Endothelial cell of umbilical vein (primary cell): Measurements from ENCODE around the gene POGK. TPM values are rescaled to one million over a fixed set of nuclear protein-coding genes. Genes with fewer than 3 reads are reported as not detected.

Experiments used
- BruUV-seq: library from RNA; stranded (reverse); fragments of 400-500 nt; replicated peaks from 2 replicates; lab custom pipeline; 2021; lab: Mats Ljungman, UMichigan
- CTCF ChIA-PET: fragments of 300-600, 350-600 bp; sonication (Branson Sonifier 250); formaldehyde crosslinking; loops from one replicate; lab custom pipeline; 2021; ENCODE audit warnings: antibody characterized with exemption, inconsistent platforms; lab: Charles Lee
- POLR2A ChIA-PET: fragments of 300-600, 350-600 bp; sonication (Branson Sonifier 250); formaldehyde crosslinking; loops from one replicate; lab custom pipeline; 2021; ENCODE audit warnings: antibody characterized with exemption, inconsistent platforms; lab: Charles Lee
- DNase-seq: peaks from one replicate; pipeline ENCODE4 v3.0.0-alpha.2; 2011; ENCODE audit warnings: low read depth, low spot score
- FAIRE-seq: peaks from 2 replicates; lab custom pipeline; 2011; peaks lifted over from hg19 to GRCh38; lab: Jason Lieb, UNC
- H2AFZ ChIP-seq: 2 replicates; pipeline ENCODE4 v1.6.0; 2012; ENCODE audit warnings: low read depth, low read length, control low read depth, inconsistent platforms
- H3K27ac ChIP-seq: 2 replicates; pipeline ENCODE4 v1.5.1; 2011; ENCODE audit warnings: low read depth, mild to moderate bottlenecking, control low read depth, low read length, moderate library complexity; ENCODE audit not compliant: insufficient read depth
- H3K27me3 ChIP-seq, 2 experiments: 2 replicates each; pipeline versions ENCODE4 v1.6.0 to v1.6.1; 2011; ENCODE audit warnings: low read length in 2 of 2, mixed read lengths in 1 of 2; ENCODE audit not compliant: control insufficient read depth in 2 of 2, insufficient read depth in 2 of 2
- H3K36me3 ChIP-seq, 2 experiments: 2 replicates in 1 of 2; 3 replicates in 1 of 2; pipeline ENCODE4 v1.5.1; 2011; ENCODE audit warnings: low read length in 2 of 2, mild to moderate bottlenecking in 1 of 2, moderate library complexity in 1 of 2; ENCODE audit not compliant: control insufficient read depth in 2 of 2, insufficient read depth in 2 of 2; ENCODE audit errors: extremely low read depth in 1 of 2
- H3K4me1 ChIP-seq: 3 replicates; pipeline ENCODE4 v1.5.1; 2011; ENCODE audit warnings: mild to moderate bottlenecking, low read length; ENCODE audit not compliant: control insufficient read depth, insufficient read depth; ENCODE audit errors: extremely low read depth
- H3K4me2 ChIP-seq: 2 replicates; pipeline ENCODE4 v1.6.1; 2011; ENCODE audit warnings: low read length, control low read depth, mixed read lengths; ENCODE audit not compliant: insufficient read depth
- H3K4me3 ChIP-seq, 3 experiments: fragments of 200-600 bp in 1 of 3; sonication (generic), shearing (Covaris generic) in 1 of 3; replicated peaks in 1 of 3; 2 replicates each; pipeline ENCODE4 v1.5.1; 2011 to 2016; ENCODE audit warnings: control low read depth in 3 of 3, low read length in 3 of 3, mild to moderate bottlenecking in 2 of 3, inconsistent platforms in 1 of 3, low read depth in 1 of 3, moderate library complexity in 1 of 3; ENCODE audit not compliant: insufficient read depth in 1 of 3
- H3K79me2 ChIP-seq: 2 replicates; pipeline ENCODE4 v1.6.0; 2012; ENCODE audit warnings: low read length, inconsistent platforms; ENCODE audit not compliant: control insufficient read depth, insufficient read depth
- H3K9ac ChIP-seq: replicated peaks from 2 replicates; pipeline ENCODE3; 2011; ENCODE audit warnings: low read length, control low read depth; ENCODE audit not compliant: insufficient read depth; ENCODE audit errors: extremely low read depth
- H3K9me1 ChIP-seq: replicated peaks from 3 replicates; pipeline ENCODE4 v1.6.0; 2011; ENCODE audit warnings: mild to moderate bottlenecking, low read length; ENCODE audit not compliant: control insufficient read depth, insufficient read depth; ENCODE audit errors: extremely low read depth
- H3K9me3 ChIP-seq: replicated peaks from 2 replicates; pipeline ENCODE4 v1.5.1; 2012; ENCODE audit warnings: low read length, inconsistent platforms; ENCODE audit not compliant: control insufficient read depth, insufficient read depth
- H4K20me1 ChIP-seq: replicated peaks from 2 replicates; pipeline ENCODE3; 2011; ENCODE audit warnings: mild to moderate bottlenecking, low read length; ENCODE audit not compliant: control insufficient read depth, insufficient read depth; ENCODE audit errors: extremely low read depth
- CTCF ChIP-seq, 2 donors: IDR thresholded peaks; 1 replicate in 1 of 2; 2 replicates in 1 of 2; pipeline ENCODE4 v1.5.1; 2011; ENCODE audit warnings: low read length in 2 of 2, mild to moderate bottlenecking in 2 of 2, moderate library complexity in 2 of 2, control low read depth in 1 of 2, inconsistent platforms in 1 of 2, low read depth in 1 of 2; ENCODE audit not compliant: insufficient read depth in 1 of 2; ENCODE audit errors: extremely low read depth in 1 of 2
- EZH2 ChIP-seq: IDR thresholded peaks from 2 replicates; pipeline ENCODE4 v1.6.1; 2012; ENCODE audit warnings: borderline replicate concordance, low read depth, mild to moderate bottlenecking, moderate library complexity, low read length, inconsistent platforms; ENCODE audit not compliant: severe bottlenecking
- FOS ChIP-seq: IDR thresholded peaks from 2 replicates; pipeline ENCODE4 v1.6.1; 2011; ENCODE audit warnings: mild to moderate bottlenecking, low read length, moderate library complexity, borderline replicate concordance; ENCODE audit not compliant: insufficient read depth
- GATA2 ChIP-seq: IDR thresholded peaks from 2 replicates; pipeline ENCODE4 v1.7.0; 2011; ENCODE audit warnings: low read depth, mild to moderate bottlenecking, moderate library complexity, mixed read lengths, low read length; ENCODE audit not compliant: insufficient read length, insufficient read depth
- JUN ChIP-seq: IDR thresholded peaks from 2 replicates; pipeline ENCODE4 v1.6.1; 2011; ENCODE audit warnings: borderline replicate concordance, low read depth; ENCODE audit not compliant: insufficient read length, insufficient read depth
- MAX ChIP-seq: IDR thresholded peaks from 2 replicates; pipeline ENCODE4 v1.6.1; 2011; ENCODE audit not compliant: insufficient read depth, insufficient read length
- MYC ChIP-seq: IDR thresholded peaks from one replicate; pipeline ENCODE4 v1.6.1; 2011; ENCODE audit warnings: mild to moderate bottlenecking, low read depth, low read length
- POLR2A ChIP-seq: IDR thresholded peaks from 2 replicates; pipeline ENCODE4 v1.6.1; 2012; ENCODE audit warnings: low read depth, mild to moderate bottlenecking, control low read depth, low read length
- POLR2AphosphoS5 ChIP-seq: IDR thresholded peaks from 2 replicates; pipeline ENCODE4 v1.6.1; 2012; ENCODE audit warnings: low read depth, mild to moderate bottlenecking, control low read depth, low read length, moderate library complexity; ENCODE audit not compliant: insufficient read depth
- dilution Hi-C: fragments of 300-500 bp; cut with MboI; formaldehyde crosslinking; loops from one replicate; pipeline ENCODE4 v1.15.0; 2019; ENCODE audit warnings: low sequenced_read_pairs; ENCODE audit not compliant: extremely low pct_ligation_motif_present
- intact Hi-C: fragments of 100-400 bp; cut with micrococcal nuclease; formaldehyde crosslinking; loops from one replicate; pipeline ENCODE4 v1.10.0; 2022
- polyA plus RNA-seq, 4 experiments: library from polyadenylated mRNA; depleted of rRNA in 3 of 4; stranded (reverse) in 3 of 4; unstranded in 1 of 4; fragments of >200 nt; gene quantifications; 2 replicates each; pipeline versions ENCODE4 v1.2.1 to v1.2.3, GENCODE V29; 2011 to 2012; ENCODE audit warnings: missing spikeins in 1 of 4
- total RNA-seq: library from RNA; stranded (reverse); gene quantifications from 2 replicates; pipeline ENCODE4 v1.2.3, GENCODE V29; 2021

POGK gene
- total and polyA plus RNA-seq, 2 donors (not counting 3 experiments of a cell fraction or from before 2014, with no cell fraction given) = 12.5 to 31.8 TPM

GRCh38 chr1:166796620-166797236, 42.5 kb upstream of the POGK start:
- intact Hi-C loops = no loop called here

More at GRCh38 chr1:166796620-166797236, 42.5 kb upstream of the POGK start:
- H3K27ac ChIP-seq = no peak overlapping the region
- no TSS peak for BruUV-seq
- ChIA-PET POLR2A (no interaction called here), CTCF (no interaction called here)
- no peak overlapping the region for H2AFZ ChIP-seq
- DNase-seq (no peak), FAIRE-seq (no peak)
- H3K9me1 ChIP-seq = no peaks in the 10 kb centered on the region
- H3K4me1 ChIP-seq = no peaks in the 10 kb centered on the region
- no peaks in the 10 kb centered on the region for H3K36me3 ChIP-seq
- H3K79me2 ChIP-seq = no peaks in the 10 kb centered on the region
- no peaks in the 10 kb centered on the region for H3K9me3 ChIP-seq
- H3K27me3 ChIP-seq = no peaks in the 10 kb centered on the region
- dilution Hi-C loops = no loop called here
- no peak overlapping the region for H3K4me3 ChIP-seq
- no peak overlapping the region for H3K4me2 ChIP-seq
- no peak overlapping the region for H3K9ac ChIP-seq
- H4K20me1 ChIP-seq = no peaks in the 10 kb centered on the region
- TF ChIP-seq POLR2AphosphoS5 = no peak
- no peak for TF ChIP-seq JUN
- no peak for TF ChIP-seq POLR2A
- no peak for TF ChIP-seq MYC
- no peak for TF ChIP-seq FOS
- TF ChIP-seq MAX = no peak
- TF ChIP-seq CTCF (IDR thresholded peaks at IDR 0.05; ENCODE audit: extremely low read depth in 1 of 2, insufficient read depth in 1 of 2, low read depth in 1 of 2, low read length in 2 of 2) = no peak
- TF ChIP-seq GATA2 = no peak
- no peak for TF ChIP-seq EZH2
